Vagina (tissue), 2 donors: ENCODE measurements around the gene SPAST. TPM values are rescaled to one million over a fixed set of nuclear protein-coding genes. Genes with fewer than 3 reads are reported as not detected.
A peak's percentile ranks its signal among the peaks of the same experiment; 100 is the strongest.

ENCODE experiments used
- DNase-seq, 2 donors: peaks; one replicate each; pipeline ENCODE4 v3.0.0-alpha.2; 2017; ENCODE audit errors: extremely low spot score in 2 of 2
- H3K27ac ChIP-seq: fragments of 200-600 bp; sonication (generic); one replicate; pipeline ENCODE4 v1.5.1; 2019
- H3K27me3 ChIP-seq: fragments of 200-600 bp; sonication (generic); one replicate; pipeline ENCODE4 v1.5.1; 2019
- H3K36me3 ChIP-seq, 2 donors: fragments of 200-600 bp; sonication (generic); one replicate each; pipeline ENCODE4 v1.5.1; 2017 to 2019
- H3K4me1 ChIP-seq: fragments of 200-600 bp; sonication (generic); one replicate; pipeline ENCODE4 v1.5.1; 2019
- H3K4me3 ChIP-seq, 2 donors: fragments of 200-600 bp; sonication (generic); 1 replicate in 1 of 2; 2 replicates in 1 of 2; pipeline ENCODE4 v1.5.1; 2016 to 2019
- H3K9me3 ChIP-seq: fragments of 200-600 bp; sonication (generic); one replicate; pipeline ENCODE4 v1.5.1; 2019
- POLR2A ChIP-seq, 2 donors: fragments of 450-650 bp; IDR thresholded peaks; one replicate each; pipeline ENCODE4 v1.6.1; 2017; ENCODE audit warnings: antibody characterized with exemption in 2 of 2, mild to moderate bottlenecking in 2 of 2, moderate library complexity in 2 of 2
- POLR2AphosphoS5 ChIP-seq, 2 donors: sonication (generic); formaldehyde crosslinking; IDR thresholded peaks; one replicate each; pipeline ENCODE4 v1.9.0; 2017; ENCODE audit warnings: antibody characterized with exemption in 2 of 2, mild to moderate bottlenecking in 2 of 2, low read depth in 1 of 2; ENCODE audit not compliant: insufficient read depth in 1 of 2
- intact Hi-C: fragments of 100-400 bp; cut with DNase I; formaldehyde crosslinking; loops from one replicate; pipeline ENCODE4 v1.15.1; 2023
- total RNA-seq: library from RNA; depleted of rRNA; stranded (reverse); fragments of >200 nt; gene quantifications from one replicate; pipeline ENCODE4 v1.2.3, GENCODE V29; 2016
- TF ChIP-seq, protein P1 (sequence below), 3 experiments: fragments of 450-650 bp in 2 of 3; fragments of 200-600 bp in 1 of 3; sonication (generic) in 1 of 3; IDR thresholded peaks; one replicate each; pipeline ENCODE4 v1.5.1; 2017 to 2019; ENCODE audit warnings: antibody characterized with exemption in 3 of 3, mild to moderate bottlenecking in 2 of 3, moderate library complexity in 2 of 3

The SPAST gene
- total RNA-seq, 1 donor from 2014 or later, result 20.6 TPM

DNA sequence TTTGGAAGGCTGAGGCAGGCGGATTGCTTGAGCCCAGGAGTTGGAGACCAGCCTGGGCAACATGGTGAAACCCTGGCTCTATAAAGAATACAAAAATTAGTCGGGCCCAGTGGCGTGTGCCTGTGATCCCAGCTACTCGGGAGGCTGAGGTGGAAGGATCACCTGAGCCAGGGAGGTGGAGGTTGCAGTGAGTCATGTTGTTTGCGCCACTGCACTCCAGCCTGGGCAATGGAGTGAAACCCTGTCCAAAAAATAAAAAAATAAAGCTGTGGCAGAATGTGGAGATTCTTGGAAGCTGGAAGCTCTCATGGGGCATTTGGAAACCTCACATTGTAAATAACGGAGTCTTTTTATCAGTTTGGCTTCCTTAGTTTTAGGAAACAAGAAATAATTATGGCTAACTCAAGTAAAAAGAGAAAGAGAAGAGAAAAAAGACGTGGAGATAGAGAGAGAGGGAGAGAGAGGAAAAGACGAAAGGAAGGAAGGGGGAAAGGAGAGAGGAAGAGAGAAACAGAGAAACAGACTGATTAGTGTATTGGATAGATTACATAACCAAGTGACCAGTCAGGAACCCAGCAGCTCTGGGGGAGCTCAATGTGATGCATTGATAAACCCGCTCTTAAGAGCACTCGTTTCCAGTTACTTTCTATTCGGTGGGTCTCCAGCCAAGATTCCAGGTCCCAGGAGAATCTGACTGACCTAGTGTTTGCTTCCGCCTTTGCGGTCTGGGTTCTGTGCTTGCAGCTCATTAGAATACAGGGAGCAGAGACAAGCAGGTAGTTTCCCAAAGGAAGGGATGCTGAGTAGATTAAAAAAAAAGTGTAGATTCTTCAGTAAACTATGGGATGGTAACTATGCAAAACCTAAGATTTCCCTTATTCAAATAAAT lies 1.1 kb upstream of the SPAST start:
- DNase-seq, result no peak
- Histone ChIP-seq H3K4me3 (peak overlapping the region; percentile 58 to 95), H3K4me1 (peaks cover 26% of the 10 kb centered on the region), H3K9me3 (no peaks in the 10 kb centered on the region), H3K27me3 (no peaks in the 10 kb centered on the region), H3K36me3 (no peaks in the 10 kb centered on the region), H3K27ac (peak overlapping the region; percentile 86)
- intact Hi-C loops, result loop anchor here (5.0 kb wide), 1 partner anchor 100 kb away; no protein-coding TSS in a partner anchor
- no peak for TF ChIP-seq POLR2A (IDR thresholded peaks at IDR 0.05)
- TF ChIP-seq, protein P1, sequence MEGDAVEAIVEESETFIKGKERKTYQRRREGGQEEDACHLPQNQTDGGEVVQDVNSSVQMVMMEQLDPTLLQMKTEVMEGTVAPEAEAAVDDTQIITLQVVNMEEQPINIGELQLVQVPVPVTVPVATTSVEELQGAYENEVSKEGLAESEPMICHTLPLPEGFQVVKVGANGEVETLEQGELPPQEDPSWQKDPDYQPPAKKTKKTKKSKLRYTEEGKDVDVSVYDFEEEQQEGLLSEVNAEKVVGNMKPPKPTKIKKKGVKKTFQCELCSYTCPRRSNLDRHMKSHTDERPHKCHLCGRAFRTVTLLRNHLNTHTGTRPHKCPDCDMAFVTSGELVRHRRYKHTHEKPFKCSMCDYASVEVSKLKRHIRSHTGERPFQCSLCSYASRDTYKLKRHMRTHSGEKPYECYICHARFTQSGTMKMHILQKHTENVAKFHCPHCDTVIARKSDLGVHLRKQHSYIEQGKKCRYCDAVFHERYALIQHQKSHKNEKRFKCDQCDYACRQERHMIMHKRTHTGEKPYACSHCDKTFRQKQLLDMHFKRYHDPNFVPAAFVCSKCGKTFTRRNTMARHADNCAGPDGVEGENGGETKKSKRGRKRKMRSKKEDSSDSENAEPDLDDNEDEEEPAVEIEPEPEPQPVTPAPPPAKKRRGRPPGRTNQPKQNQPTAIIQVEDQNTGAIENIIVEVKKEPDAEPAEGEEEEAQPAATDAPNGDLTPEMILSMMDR (IDR thresholded peaks at IDR 0.05), result no peak
- TF ChIP-seq POLR2AphosphoS5 (IDR thresholded peaks at IDR 0.05; ENCODE audit: insufficient read depth in 1 of 2, low read depth in 1 of 2), result no peak

- Histone ChIP-seq H3K27ac (peak overlapping the region; percentile 86), H3K9me3 (no peaks in the 10 kb centered on the region), H3K27me3 (no peaks in the 10 kb centered on the region), H3K4me3 (peak overlapping the region; percentile 58 to 95), H3K4me1 (peaks cover 26% of the 10 kb centered on the region), H3K36me3 (no peaks in the 10 kb centered on the region)
- intact Hi-C loops, result loop anchor here (5.0 kb wide), 1 partner anchor 98 kb away; no protein-coding TSS in a partner anchor
- TF ChIP-seq, protein P1 (IDR thresholded peaks at IDR 0.05), result no peak
- no peak for TF ChIP-seq POLR2A (IDR thresholded peaks at IDR 0.05)
- no peak for TF ChIP-seq POLR2AphosphoS5 (IDR thresholded peaks at IDR 0.05; ENCODE audit: insufficient read depth in 1 of 2, low read depth in 1 of 2)
- no peak for DNase-seq
Measured at GRCh38 chr2:32064021-32064601, 755 bp downstream of the SPAST start.

DNA sequence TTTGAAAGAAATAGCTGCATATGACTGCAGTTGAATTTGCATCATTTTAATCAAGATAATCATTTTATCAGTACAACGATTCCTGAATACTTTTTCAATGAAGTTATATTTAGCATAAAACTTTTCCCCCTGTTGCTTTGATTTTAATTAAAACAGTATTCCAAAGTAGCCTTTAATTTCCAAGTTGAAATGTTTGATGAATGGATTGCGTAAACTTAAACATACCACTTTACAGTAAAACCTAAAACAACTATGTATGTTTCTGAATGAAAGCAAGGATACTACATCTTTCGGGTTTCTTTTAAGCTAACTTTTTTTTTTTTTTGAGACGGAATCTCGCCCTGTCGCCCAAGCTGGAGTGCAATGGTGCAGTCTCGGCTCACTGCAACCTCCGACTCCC lies 1.4 kb downstream of the SPAST start:
- no peak for TF ChIP-seq POLR2AphosphoS5 (IDR thresholded peaks at IDR 0.05; ENCODE audit: insufficient read depth in 1 of 2, low read depth in 1 of 2)
- TF ChIP-seq, protein P1 (IDR thresholded peaks at IDR 0.05), result no peak
- no peak for TF ChIP-seq POLR2A (IDR thresholded peaks at IDR 0.05)
- Histone ChIP-seq H3K27ac (peak overlapping the region; percentile 86), H3K27me3 (no peaks in the 10 kb centered on the region), H3K36me3 (no peaks in the 10 kb centered on the region), H3K4me3 (peak overlapping the region; percentile 58 to 95), H3K4me1 (peaks cover 26% of the 10 kb centered on the region), H3K9me3 (no peaks in the 10 kb centered on the region)
- DNase-seq, result no peak
- intact Hi-C loops, result loop anchor here (5.0 kb wide), 1 partner anchor 98 kb away; no protein-coding TSS in a partner anchor

DNA sequence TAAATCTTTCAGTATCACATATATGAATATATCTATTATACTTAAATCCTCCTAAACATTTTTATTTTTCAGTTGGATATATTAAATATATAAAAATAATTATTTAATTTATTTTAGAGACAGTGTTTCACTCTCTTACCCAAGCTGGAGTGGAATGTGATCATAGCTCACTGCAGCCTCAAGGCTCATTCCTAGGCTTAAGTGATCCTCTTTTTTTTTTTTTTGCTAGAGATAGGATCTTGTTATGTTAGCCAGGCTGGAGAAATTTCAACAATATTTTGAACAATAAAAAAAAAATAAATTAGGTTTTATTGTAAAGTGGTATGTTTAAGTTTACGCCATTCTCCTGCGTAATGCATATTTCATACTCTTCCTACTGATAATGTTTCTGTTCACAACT lies 4.2 kb downstream of the SPAST start:
- DNase-seq, result no peak
- Histone ChIP-seq H3K9me3 (no peaks in the 10 kb centered on the region), H3K4me3 (no peak overlapping the region), H3K27me3 (no peaks in the 10 kb centered on the region), H3K27ac (no peak overlapping the region), H3K4me1 (peaks cover 26% of the 10 kb centered on the region), H3K36me3 (no peaks in the 10 kb centered on the region)
- intact Hi-C loops, result no loop called here
- TF ChIP-seq POLR2AphosphoS5 (IDR thresholded peaks at IDR 0.05; ENCODE audit: insufficient read depth in 1 of 2, low read depth in 1 of 2) (no peak), POLR2A (IDR thresholded peaks at IDR 0.05) (no peak)
- TF ChIP-seq, protein P1 (IDR thresholded peaks at IDR 0.05), result no peak
